Fibroblast of lung (primary cell): ENCODE results near the gene C10orf90.

Experiments used
- CTCF ChIP-seq, 2 donors: IDR thresholded peaks in 1 of 2; conservative IDR thresholded peaks in 1 of 2; 1 replicate in 1 of 2; 2 replicates in 1 of 2; pipeline ENCODE4 v1.5.1; 2011 to 2012; ENCODE audit warnings: low read length in 2 of 2, control low read depth in 1 of 2, inconsistent platforms in 1 of 2, low read depth in 1 of 2, mild to moderate bottlenecking in 1 of 2
- EZH2 ChIP-seq: IDR thresholded peaks from 2 replicates; pipeline ENCODE4 v1.5.1; 2012; ENCODE audit warnings: low read length, control low read depth, mild to moderate bottlenecking; ENCODE audit errors: missing control alignments

GRCh38 chr10:126609566-126609965, 60.9 kb downstream of the C10orf90 start:
- no peak for TF ChIP-seq EZH2
- no peak for TF ChIP-seq CTCF (conservative IDR thresholded peaks at IDR 0.05 in 1 of 2, IDR thresholded peaks at IDR 0.05 in 1 of 2; ENCODE audit: low read depth in 1 of 2, low read length in 2 of 2)
